GM18909 (cell line): ENCODE results near the gene PTPRQ.
"Not testable (repeated sequence)": the region's sequence is repeated elsewhere in the genome, so short reads cannot be mapped to it uniquely, and the experiment has no call there.

ENCODE experiments used
- ATAC-seq: cut with Tn5 transposase; IDR thresholded peaks from one replicate; pipeline ENCODE4 v1.9.1; 2021; ENCODE audit warnings: mild to moderate bottlenecking; ENCODE audit not compliant: unreplicated experiment, poor library complexity

The PTPRQ gene

GRCh38 chr12:80634903-80635302 is 190.9 kb downstream of the PTPRQ start:
- ATAC-seq: no peak

- no peak for ATAC-seq
These were observed 192.8 kb downstream of the PTPRQ start for GRCh38 chr12:80636832-80637231.

GRCh38 chr12:80641936-80642335 is 197.9 kb downstream of the PTPRQ start:
- ATAC-seq: no peak

- no peak for ATAC-seq
These were observed 199.9 kb downstream of the PTPRQ start for GRCh38 chr12:80643961-80644360.

- ATAC-seq: no peak
These were observed 204.8 kb downstream of the PTPRQ start for GRCh38 chr12:80648881-80649280.

- no peak for ATAC-seq
These were observed 211.7 kb downstream of the PTPRQ start for GRCh38 chr12:80655751-80656150.

GRCh38 chr12:80659512-80660063 is 215.6 kb downstream of the PTPRQ start:
- ATAC-seq: no peak

GRCh38 chr12:80662586-80662985 is 218.6 kb downstream of the PTPRQ start:
- ATAC-seq: no peak

GRCh38 chr12:80670214-80670613 is 226.2 kb downstream of the PTPRQ start:
- ATAC-seq: no peak

- not testable (repeated sequence) for ATAC-seq
These were observed 232.1 kb downstream of the PTPRQ start for GRCh38 chr12:80676042-80676636.

GRCh38 chr12:80676856-80677255 is 232.8 kb downstream of the PTPRQ start:
- ATAC-seq: no peak

GRCh38 chr12:80677994-80678393 is 234.0 kb downstream of the PTPRQ start:
- ATAC-seq: no peak

GRCh38 chr12:80679346-80680131 is 235.5 kb downstream of the PTPRQ start:
- no peak for ATAC-seq

GRCh38 chr12:80681287-80681686 is 237.3 kb downstream of the PTPRQ start:
- peak; percentile 83 for ATAC-seq

- ATAC-seq: no peak
These were observed 237.8 kb downstream of the PTPRQ start for GRCh38 chr12:80681786-80682185.

GRCh38 chr12:80684077-80684495 is 240.1 kb downstream of the PTPRQ start:
- ATAC-seq: no peak

GRCh38 chr12:80690090-80690489 is 246.1 kb downstream of the PTPRQ start:
- no peak for ATAC-seq

- no peak for ATAC-seq
These were observed 246.5 kb downstream of the PTPRQ start for GRCh38 chr12:80690513-80690912.

GRCh38 chr12:80692114-80692513 is 248.1 kb downstream of the PTPRQ start:
- peak; percentile 76 for ATAC-seq

- no peak for ATAC-seq
These were observed 253.3 kb downstream of the PTPRQ start for GRCh38 chr12:80697270-80697887.

GRCh38 chr12:80698256-80698655 is 254.2 kb downstream of the PTPRQ start:
- no peak for ATAC-seq
